Chondrocyte (in vitro differentiated cells): Measurements from ENCODE around the gene SERPINA3. TPM values are rescaled to one million over a fixed set of nuclear protein-coding genes. Genes with fewer than 3 reads are reported as not detected.

Experiments used
- DNase-seq: peaks from one replicate; pipeline ENCODE4 v3.0.0; 2021; ENCODE audit warnings: mixed read lengths, low spot score
- H3K27ac Mint-ChIP-seq: one replicate; pipeline ENCODE4 v1.8.0; 2021; ENCODE audit warnings: mild to moderate bottlenecking, moderate library complexity, mixed read lengths; ENCODE audit not compliant: unreplicated experiment
- H3K27me3 Mint-ChIP-seq: 2 replicates; pipeline ENCODE4 v1.8.0; 2021; ENCODE audit warnings: low read depth, mixed read lengths
- H3K36me3 Mint-ChIP-seq: 2 replicates; pipeline ENCODE4 v1.8.0; 2021; ENCODE audit warnings: low read depth, mixed read lengths
- H3K4me1 Mint-ChIP-seq: 2 replicates; pipeline ENCODE4 v1.8.0; 2021; ENCODE audit warnings: low read depth, mild to moderate bottlenecking, mixed read lengths
- H3K4me3 Mint-ChIP-seq: one replicate; pipeline ENCODE4 v1.8.0; 2021; ENCODE audit warnings: mild to moderate bottlenecking, moderate library complexity, mixed read lengths; ENCODE audit not compliant: unreplicated experiment
- H3K9me3 Mint-ChIP-seq: 2 replicates; pipeline ENCODE4 v1.8.0; 2021; ENCODE audit warnings: low read depth, mixed read lengths
- total RNA-seq: library from RNA; stranded (reverse); gene quantifications from 3 replicates; pipeline ENCODE4 v1.2.1, GENCODE V29; 2021
- TF ChIP-seq, protein P1 (sequence below): fragments of 200-600 bp; sonication (generic); IDR thresholded peaks from 2 replicates; pipeline ENCODE4 v1.5.0; 2021; ENCODE audit warnings: antibody characterized with exemption, mild to moderate bottlenecking, moderate library complexity

Gene SERPINA3
- total RNA-seq, 1 donor from 2014 or later: 3.6 TPM

- peaks cover 12% of the 10 kb centered on the region for H3K4me1 Mint-ChIP-seq
- no peaks in the 10 kb centered on the region for H3K27me3 Mint-ChIP-seq
- no peak for DNase-seq
- peaks cover 2% of the 10 kb centered on the region for H3K9me3 Mint-ChIP-seq
- no peaks in the 10 kb centered on the region for H3K36me3 Mint-ChIP-seq
- no peak overlapping the region for H3K4me3 Mint-ChIP-seq
- TF ChIP-seq, protein P1, sequence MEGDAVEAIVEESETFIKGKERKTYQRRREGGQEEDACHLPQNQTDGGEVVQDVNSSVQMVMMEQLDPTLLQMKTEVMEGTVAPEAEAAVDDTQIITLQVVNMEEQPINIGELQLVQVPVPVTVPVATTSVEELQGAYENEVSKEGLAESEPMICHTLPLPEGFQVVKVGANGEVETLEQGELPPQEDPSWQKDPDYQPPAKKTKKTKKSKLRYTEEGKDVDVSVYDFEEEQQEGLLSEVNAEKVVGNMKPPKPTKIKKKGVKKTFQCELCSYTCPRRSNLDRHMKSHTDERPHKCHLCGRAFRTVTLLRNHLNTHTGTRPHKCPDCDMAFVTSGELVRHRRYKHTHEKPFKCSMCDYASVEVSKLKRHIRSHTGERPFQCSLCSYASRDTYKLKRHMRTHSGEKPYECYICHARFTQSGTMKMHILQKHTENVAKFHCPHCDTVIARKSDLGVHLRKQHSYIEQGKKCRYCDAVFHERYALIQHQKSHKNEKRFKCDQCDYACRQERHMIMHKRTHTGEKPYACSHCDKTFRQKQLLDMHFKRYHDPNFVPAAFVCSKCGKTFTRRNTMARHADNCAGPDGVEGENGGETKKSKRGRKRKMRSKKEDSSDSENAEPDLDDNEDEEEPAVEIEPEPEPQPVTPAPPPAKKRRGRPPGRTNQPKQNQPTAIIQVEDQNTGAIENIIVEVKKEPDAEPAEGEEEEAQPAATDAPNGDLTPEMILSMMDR: no peak
- no peak overlapping the region for H3K27ac Mint-ChIP-seq
Measured at GRCh38 chr14:94644102-94644535, 31.9 kb downstream of the SERPINA3 start.

DNA sequence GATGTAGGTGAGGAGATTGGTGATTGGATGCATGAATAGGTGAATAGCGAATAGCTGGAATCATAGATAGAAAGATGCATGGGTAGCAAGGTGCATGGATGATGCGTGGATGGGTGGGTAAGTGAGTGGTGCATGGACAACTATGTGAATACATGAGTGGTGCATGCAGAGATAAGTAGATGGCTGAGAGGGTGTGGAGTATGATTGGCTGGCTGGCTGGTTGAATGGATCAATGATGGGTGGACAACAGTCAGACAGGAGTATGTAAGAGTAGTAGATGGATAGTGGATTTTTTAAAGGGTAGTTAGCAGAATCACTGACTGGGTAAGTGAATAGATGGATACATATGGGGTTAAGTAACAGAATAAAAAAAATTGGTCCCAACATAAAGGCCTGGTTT lies 33.9 kb downstream of the SERPINA3 start:
- Mint-ChIP-seq H3K27me3 (no peaks in the 10 kb centered on the region), H3K27ac (no peak overlapping the region), H3K36me3 (no peaks in the 10 kb centered on the region), H3K9me3 (no peaks in the 10 kb centered on the region), H3K4me1 (peaks cover 12% of the 10 kb centered on the region), H3K4me3 (no peak overlapping the region)
- TF ChIP-seq, protein P1: no peak
- no peak for DNase-seq

DNA sequence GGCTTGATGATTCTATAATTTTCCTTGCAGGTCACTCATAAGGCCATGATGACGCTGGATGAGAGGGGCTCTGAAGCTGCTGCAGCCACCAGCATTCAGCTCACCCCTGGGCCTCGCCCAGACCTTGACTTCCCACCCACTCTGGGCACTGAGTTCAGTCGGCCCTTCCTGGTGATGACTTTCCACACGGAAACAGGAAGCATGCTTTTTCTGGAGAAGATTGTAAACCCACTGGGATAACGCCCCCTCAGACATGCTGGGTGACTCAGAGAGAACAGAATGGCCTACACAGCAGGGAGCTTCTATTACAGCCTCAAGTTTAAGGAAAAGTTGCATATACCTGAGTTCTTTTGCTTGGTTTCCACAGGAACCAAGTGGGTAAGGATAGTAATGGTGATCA lies 34.3 kb downstream of the SERPINA3 start:
- no peaks in the 10 kb centered on the region for H3K9me3 Mint-ChIP-seq
- no peak for DNase-seq
- no peaks in the 10 kb centered on the region for H3K27me3 Mint-ChIP-seq
- TF ChIP-seq, protein P1: no peak
- H3K4me3 Mint-ChIP-seq: no peak overlapping the region
- H3K27ac Mint-ChIP-seq: no peak overlapping the region
- peaks cover 12% of the 10 kb centered on the region for H3K4me1 Mint-ChIP-seq
- H3K36me3 Mint-ChIP-seq: no peaks in the 10 kb centered on the region

DNA sequence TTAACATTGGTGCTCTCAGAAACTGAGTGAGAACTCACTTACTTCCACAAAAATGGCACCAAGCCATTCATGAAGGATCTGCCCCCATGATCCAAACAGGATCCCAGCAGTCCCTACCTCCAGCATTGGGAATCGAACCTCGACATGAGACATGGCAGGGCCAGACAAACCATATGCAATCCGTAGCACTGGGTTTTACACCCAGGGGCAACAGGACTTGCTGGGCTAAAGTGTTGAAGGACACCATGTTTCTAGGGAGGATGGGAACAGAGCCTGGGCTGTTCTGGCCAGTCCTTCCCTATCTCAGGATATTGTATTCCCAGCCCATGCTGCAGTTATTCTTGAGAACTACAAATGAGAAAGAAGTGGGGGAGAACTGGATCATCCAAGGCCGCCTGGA lies 36.6 kb downstream of the SERPINA3 start:
- peaks cover 12% of the 10 kb centered on the region for H3K4me1 Mint-ChIP-seq
- TF ChIP-seq, protein P1: no peak
- H3K27ac Mint-ChIP-seq: no peak overlapping the region
- H3K36me3 Mint-ChIP-seq: no peaks in the 10 kb centered on the region
- no peak overlapping the region for H3K4me3 Mint-ChIP-seq
- no peaks in the 10 kb centered on the region for H3K9me3 Mint-ChIP-seq
- no peak for DNase-seq
- H3K27me3 Mint-ChIP-seq: no peaks in the 10 kb centered on the region

GRCh38 chr14:94649543-94650443 lies 37.6 kb downstream of the SERPINA3 start:
- Mint-ChIP-seq H3K4me3 (no peak overlapping the region), H3K27me3 (no peaks in the 10 kb centered on the region), H3K9me3 (no peaks in the 10 kb centered on the region), H3K36me3 (no peaks in the 10 kb centered on the region), H3K4me1 (peaks cover 12% of the 10 kb centered on the region), H3K27ac (no peak overlapping the region)
- DNase-seq: no peak
- TF ChIP-seq, protein P1: no peak
